Measurements from ENCODE around the gene GPR37.

DNA sequence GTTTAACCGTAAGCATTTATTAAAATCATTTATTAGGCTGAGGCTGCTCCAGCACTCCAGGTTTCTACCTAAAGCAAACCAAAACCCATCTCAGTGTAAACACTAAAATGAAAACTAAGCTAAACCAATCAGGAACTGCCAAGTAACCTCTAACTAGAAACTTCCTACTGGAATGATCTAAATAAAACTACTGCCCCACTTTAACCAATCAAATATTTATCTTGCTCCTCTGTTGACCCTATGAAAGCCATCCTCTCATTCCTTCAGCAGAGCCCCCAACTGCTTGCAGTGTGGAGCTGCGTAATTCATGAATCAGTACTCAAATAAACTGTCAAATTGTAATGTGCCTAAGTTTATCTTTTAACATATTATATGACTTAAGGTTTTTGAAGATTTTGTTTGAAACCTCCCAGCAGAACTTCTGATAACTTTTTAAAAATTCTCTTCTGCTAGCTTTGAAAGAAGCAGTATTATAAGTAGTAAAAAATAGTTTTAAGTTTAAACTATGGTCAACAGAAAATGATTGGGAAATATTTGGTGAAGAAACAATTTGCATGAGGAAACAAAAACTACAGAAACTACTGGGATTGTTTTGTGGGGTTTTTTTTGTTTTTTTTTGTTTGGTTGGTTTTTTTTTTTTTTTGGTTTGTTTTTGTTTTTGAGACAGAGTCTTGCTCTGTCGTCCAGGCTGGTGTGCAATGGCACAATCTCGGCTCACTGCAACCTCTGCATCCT, 47.4 kb downstream of the GPR37 start:
- TF ChIP-seq, protein P1, sequence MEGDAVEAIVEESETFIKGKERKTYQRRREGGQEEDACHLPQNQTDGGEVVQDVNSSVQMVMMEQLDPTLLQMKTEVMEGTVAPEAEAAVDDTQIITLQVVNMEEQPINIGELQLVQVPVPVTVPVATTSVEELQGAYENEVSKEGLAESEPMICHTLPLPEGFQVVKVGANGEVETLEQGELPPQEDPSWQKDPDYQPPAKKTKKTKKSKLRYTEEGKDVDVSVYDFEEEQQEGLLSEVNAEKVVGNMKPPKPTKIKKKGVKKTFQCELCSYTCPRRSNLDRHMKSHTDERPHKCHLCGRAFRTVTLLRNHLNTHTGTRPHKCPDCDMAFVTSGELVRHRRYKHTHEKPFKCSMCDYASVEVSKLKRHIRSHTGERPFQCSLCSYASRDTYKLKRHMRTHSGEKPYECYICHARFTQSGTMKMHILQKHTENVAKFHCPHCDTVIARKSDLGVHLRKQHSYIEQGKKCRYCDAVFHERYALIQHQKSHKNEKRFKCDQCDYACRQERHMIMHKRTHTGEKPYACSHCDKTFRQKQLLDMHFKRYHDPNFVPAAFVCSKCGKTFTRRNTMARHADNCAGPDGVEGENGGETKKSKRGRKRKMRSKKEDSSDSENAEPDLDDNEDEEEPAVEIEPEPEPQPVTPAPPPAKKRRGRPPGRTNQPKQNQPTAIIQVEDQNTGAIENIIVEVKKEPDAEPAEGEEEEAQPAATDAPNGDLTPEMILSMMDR (IDR thresholded peaks at IDR 0.05): no peak
- TF ChIP-seq SMC3 (IDR thresholded peaks at IDR 0.05; ENCODE audit: low read depth, low read length): no peak
- TF ChIP-seq TAF1 (IDR thresholded peaks at IDR 0.05; ENCODE audit: borderline replicate concordance, low read depth, low read length): no peak
- TF ChIP-seq, protein P2, sequence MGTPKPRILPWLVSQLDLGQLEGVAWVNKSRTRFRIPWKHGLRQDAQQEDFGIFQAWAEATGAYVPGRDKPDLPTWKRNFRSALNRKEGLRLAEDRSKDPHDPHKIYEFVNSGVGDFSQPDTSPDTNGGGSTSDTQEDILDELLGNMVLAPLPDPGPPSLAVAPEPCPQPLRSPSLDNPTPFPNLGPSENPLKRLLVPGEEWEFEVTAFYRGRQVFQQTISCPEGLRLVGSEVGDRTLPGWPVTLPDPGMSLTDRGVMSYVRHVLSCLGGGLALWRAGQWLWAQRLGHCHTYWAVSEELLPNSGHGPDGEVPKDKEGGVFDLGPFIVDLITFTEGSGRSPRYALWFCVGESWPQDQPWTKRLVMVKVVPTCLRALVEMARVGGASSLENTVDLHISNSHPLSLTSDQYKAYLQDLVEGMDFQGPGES (IDR thresholded peaks at IDR 0.05; ENCODE audit: low read depth, low read length): no peak
- TF ChIP-seq NFIC (IDR thresholded peaks at IDR 0.05; ENCODE audit: borderline replicate concordance): no peak
- TF ChIP-seq MXI1 (IDR thresholded peaks at IDR 0.05; ENCODE audit: low read depth, low read length): no peak
- no peak for TF ChIP-seq EZH2phosphoT487 (IDR thresholded peaks at IDR 0.05; ENCODE audit: borderline replicate concordance, low read depth)
- TF ChIP-seq, protein P3, sequence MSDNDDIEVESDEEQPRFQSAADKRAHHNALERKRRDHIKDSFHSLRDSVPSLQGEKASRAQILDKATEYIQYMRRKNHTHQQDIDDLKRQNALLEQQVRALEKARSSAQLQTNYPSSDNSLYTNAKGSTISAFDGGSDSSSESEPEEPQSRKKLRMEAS (IDR thresholded peaks at IDR 0.05; ENCODE audit: low read depth): no peak
- no peak for TF ChIP-seq RAD21 (IDR thresholded peaks at IDR 0.05; ENCODE audit: low read length)

All from SK-N-SH (cell line).